Measurements from ENCODE around the gene NUDT3.

Gene NUDT3

GRCh38 chr6:34341481-34341971 lies 50.9 kb downstream of the NUDT3 start:
- H4K20me1 ChIP-seq (ENCODE audit: insufficient read depth, low read length): 0 out of 2 replicates have a peak, but pooled peaks cover 5% of the 10 kb centered on the region
- H3K36me3 ChIP-seq (replicated peaks; ENCODE audit: low read depth, low read length): no peaks in the 10 kb centered on the region
- no peak overlapping the region for H2AFZ ChIP-seq (ENCODE audit: low read depth, low read length)
- TF ChIP-seq, protein P1, sequence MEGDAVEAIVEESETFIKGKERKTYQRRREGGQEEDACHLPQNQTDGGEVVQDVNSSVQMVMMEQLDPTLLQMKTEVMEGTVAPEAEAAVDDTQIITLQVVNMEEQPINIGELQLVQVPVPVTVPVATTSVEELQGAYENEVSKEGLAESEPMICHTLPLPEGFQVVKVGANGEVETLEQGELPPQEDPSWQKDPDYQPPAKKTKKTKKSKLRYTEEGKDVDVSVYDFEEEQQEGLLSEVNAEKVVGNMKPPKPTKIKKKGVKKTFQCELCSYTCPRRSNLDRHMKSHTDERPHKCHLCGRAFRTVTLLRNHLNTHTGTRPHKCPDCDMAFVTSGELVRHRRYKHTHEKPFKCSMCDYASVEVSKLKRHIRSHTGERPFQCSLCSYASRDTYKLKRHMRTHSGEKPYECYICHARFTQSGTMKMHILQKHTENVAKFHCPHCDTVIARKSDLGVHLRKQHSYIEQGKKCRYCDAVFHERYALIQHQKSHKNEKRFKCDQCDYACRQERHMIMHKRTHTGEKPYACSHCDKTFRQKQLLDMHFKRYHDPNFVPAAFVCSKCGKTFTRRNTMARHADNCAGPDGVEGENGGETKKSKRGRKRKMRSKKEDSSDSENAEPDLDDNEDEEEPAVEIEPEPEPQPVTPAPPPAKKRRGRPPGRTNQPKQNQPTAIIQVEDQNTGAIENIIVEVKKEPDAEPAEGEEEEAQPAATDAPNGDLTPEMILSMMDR (IDR thresholded peaks at IDR 0.05; ENCODE audit: low read depth, low read length): no peak
- TF ChIP-seq EZH2phosphoT487 (IDR thresholded peaks at IDR 0.05; ENCODE audit: low read depth): no peak
- H3K79me2 ChIP-seq (ENCODE audit: low read length): peaks cover 12% of the 10 kb centered on the region
- no peaks in the 10 kb centered on the region for H3K9me3 ChIP-seq (ENCODE audit: insufficient read depth, low read length)
- H3K4me2 ChIP-seq (ENCODE audit: low read length): no peak overlapping the region
- H3K4me3 ChIP-seq (ENCODE audit: low read length): no peak overlapping the region
- H3K27me3 ChIP-seq (ENCODE audit: low read depth, low read length): no peaks in the 10 kb centered on the region
- H3K27ac ChIP-seq (ENCODE audit: low read length): no peak overlapping the region
- no peak overlapping the region for H3K9ac ChIP-seq (ENCODE audit: low read length)
- H3K4me1 ChIP-seq (ENCODE audit: low read length): peaks cover 4% of the 10 kb centered on the region; the same call in 1 of the 2 replicates

DNA sequence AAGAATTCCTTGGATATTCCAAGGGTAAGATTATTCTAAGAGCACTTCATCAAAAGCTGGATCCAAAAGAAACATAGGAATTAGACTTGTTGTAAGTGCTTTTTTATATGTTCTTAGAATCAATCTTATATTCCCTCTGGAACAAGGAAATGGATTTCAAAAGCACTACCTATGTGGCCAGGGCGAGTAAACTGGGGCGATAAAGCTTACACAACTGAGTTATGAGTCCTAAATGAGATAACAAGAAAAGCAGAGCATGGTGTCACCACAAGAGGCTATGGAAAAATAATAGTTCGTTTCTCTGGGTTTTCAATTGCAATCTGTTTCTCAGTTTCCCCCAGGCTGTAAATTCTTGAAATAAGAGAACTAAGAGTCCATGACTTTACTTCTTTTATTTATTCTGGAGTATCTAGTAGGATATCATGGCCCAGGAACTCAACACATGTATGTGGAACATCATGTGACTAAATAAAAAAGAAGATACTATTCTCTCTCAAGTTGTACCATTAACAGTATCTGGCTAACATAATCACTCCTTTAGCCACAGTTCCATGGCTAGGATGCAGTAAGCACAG lies 51.5 kb downstream of the NUDT3 start:
- Histone ChIP-seq H3K27ac (ENCODE audit: low read length) (no peak overlapping the region), H3K27me3 (ENCODE audit: low read depth, low read length) (no peaks in the 10 kb centered on the region), H4K20me1 (ENCODE audit: insufficient read depth, low read length) (0 out of 2 replicates have a peak, but pooled peaks cover 5% of the 10 kb centered on the region), H2AFZ (ENCODE audit: low read depth, low read length) (no peak overlapping the region), H3K4me3 (ENCODE audit: low read length) (no peak overlapping the region), H3K79me2 (ENCODE audit: low read length) (peaks cover 12% of the 10 kb centered on the region), H3K36me3 (replicated peaks; ENCODE audit: low read depth, low read length) (peaks cover 2% of the 10 kb centered on the region), H3K9ac (ENCODE audit: low read length) (no peak overlapping the region), H3K4me1 (ENCODE audit: low read length) (peaks cover 4% of the 10 kb centered on the region; the same call in 1 of the 2 replicates), H3K4me2 (ENCODE audit: low read length) (no peak overlapping the region), H3K9me3 (ENCODE audit: insufficient read depth, low read length) (no peaks in the 10 kb centered on the region)
- TF ChIP-seq, protein P1 (IDR thresholded peaks at IDR 0.05; ENCODE audit: low read depth, low read length): no peak
- no peak for TF ChIP-seq EZH2phosphoT487 (IDR thresholded peaks at IDR 0.05; ENCODE audit: low read depth)

DNA sequence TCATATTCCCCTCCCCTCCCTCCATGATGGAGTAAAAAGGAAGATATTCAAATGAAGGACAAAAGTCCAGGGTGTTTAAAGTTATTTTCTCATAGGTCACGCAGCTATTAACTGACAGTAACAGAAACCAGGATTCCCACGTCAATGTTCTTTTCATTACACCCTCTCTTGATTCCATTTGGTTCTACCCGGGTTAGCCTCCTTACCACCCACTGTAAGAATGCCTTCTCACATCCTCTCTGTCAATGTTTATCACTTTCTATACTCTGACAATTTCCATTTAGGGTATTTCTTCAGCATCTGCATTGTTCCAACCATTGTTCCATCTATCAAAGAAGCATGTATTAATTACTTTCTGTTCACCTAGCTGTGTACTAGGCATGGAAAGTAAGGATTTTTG lies 52.1 kb downstream of the NUDT3 start:
- no peak overlapping the region for H3K4me2 ChIP-seq (ENCODE audit: low read length)
- no peak overlapping the region for H2AFZ ChIP-seq (ENCODE audit: low read depth, low read length)
- H3K9me3 ChIP-seq (ENCODE audit: insufficient read depth, low read length): no peaks in the 10 kb centered on the region
- no peak overlapping the region for H3K27ac ChIP-seq (ENCODE audit: low read length)
- peaks cover 12% of the 10 kb centered on the region for H3K79me2 ChIP-seq (ENCODE audit: low read length)
- H3K36me3 ChIP-seq (replicated peaks; ENCODE audit: low read depth, low read length): peaks cover 2% of the 10 kb centered on the region
- no peak overlapping the region for H3K4me3 ChIP-seq (ENCODE audit: low read length)
- peaks cover 4% of the 10 kb centered on the region; the same call in 1 of the 2 replicates for H3K4me1 ChIP-seq (ENCODE audit: low read length)
- H3K9ac ChIP-seq (ENCODE audit: low read length): no peak overlapping the region
- H3K27me3 ChIP-seq (ENCODE audit: low read depth, low read length): no peaks in the 10 kb centered on the region
- 0 out of 2 replicates have a peak, but pooled peaks cover 5% of the 10 kb centered on the region for H4K20me1 ChIP-seq (ENCODE audit: insufficient read depth, low read length)
- no peak for TF ChIP-seq EZH2phosphoT487 (IDR thresholded peaks at IDR 0.05; ENCODE audit: low read depth)
- TF ChIP-seq, protein P1 (IDR thresholded peaks at IDR 0.05; ENCODE audit: low read depth, low read length): no peak

DNA sequence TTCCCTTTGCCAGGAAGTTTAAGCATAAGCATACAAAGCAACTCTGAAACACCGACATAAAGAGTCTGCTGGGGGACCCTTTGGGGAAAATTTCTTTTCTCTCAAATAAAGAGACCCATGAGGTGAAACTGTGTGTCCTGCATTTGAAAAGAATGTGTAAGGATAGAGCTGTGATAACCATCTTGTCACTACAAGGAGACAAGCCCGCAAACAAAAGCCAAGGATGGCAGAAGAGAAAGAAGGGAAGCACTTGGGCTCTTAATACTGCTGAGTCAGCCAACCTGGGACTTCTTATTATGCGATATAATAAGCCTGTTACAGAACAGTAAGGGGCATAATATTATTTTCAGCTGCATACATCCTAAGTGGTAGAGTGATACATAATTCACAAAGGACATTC lies 52.5 kb downstream of the NUDT3 start:
- no peak overlapping the region for H3K4me2 ChIP-seq (ENCODE audit: low read length)
- no peak overlapping the region for H3K27ac ChIP-seq (ENCODE audit: low read length)
- peaks cover 12% of the 10 kb centered on the region for H3K79me2 ChIP-seq (ENCODE audit: low read length)

More for the DNA sequence above, 52.5 kb downstream of the NUDT3 start:
- no peak overlapping the region for H2AFZ ChIP-seq (ENCODE audit: low read depth, low read length)
- no peak for TF ChIP-seq EZH2phosphoT487 (IDR thresholded peaks at IDR 0.05; ENCODE audit: low read depth)
- TF ChIP-seq, protein P1 (IDR thresholded peaks at IDR 0.05; ENCODE audit: low read depth, low read length): no peak
- no peak overlapping the region for H3K4me3 ChIP-seq (ENCODE audit: low read length)
- 0 out of 2 replicates have a peak, but pooled peaks cover 5% of the 10 kb centered on the region for H4K20me1 ChIP-seq (ENCODE audit: insufficient read depth, low read length)
- H3K36me3 ChIP-seq (replicated peaks; ENCODE audit: low read depth, low read length): peaks cover 2% of the 10 kb centered on the region
- no peaks in the 10 kb centered on the region for H3K9me3 ChIP-seq (ENCODE audit: insufficient read depth, low read length)
- no peaks in the 10 kb centered on the region for H3K27me3 ChIP-seq (ENCODE audit: low read depth, low read length)
- peaks cover 4% of the 10 kb centered on the region; the same call in 1 of the 2 replicates for H3K4me1 ChIP-seq (ENCODE audit: low read length)
- no peak overlapping the region for H3K9ac ChIP-seq (ENCODE audit: low read length)

Measured in OCI-LY3 (cell line).